NCI-H2196 (cell line): ENCODE measurements around the gene ETFA.

Experiments used
- DNase-seq: peaks from one replicate; lab custom pipeline; 2025; ENCODE audit not compliant: unreplicated experiment; lab: John Stamatoyannopoulos, UW

The ETFA gene

DNA sequence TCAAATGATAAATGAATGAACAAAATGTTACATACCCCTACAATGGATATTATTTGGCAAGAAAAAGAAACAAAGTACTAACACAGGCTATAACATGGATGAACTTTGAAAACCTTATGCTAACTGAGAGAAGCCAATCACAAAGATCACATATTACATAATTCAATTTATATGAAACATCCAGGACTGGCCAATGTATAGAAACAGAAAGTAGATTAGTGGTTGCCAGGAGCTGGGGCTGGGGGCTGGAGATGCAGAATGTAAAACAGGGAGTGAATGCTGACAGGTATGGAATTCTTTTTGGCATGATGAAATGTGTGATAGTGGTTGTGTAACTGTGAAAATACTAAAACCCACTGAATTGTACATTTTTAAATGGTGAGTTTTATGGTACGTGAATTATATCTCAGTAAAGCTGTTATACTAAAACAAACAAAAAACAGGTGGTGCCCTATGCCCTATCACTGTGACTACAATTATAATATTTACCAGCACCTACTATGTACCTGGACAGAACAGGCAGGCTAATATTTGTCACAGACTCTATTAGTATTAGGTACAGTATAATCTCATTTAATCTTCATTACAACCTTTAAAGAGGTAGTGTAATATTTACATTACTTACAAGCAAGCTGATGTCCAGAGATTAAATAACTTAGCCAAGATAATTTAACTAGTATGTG lies 90.0 kb downstream of the ETFA start:
- DNase-seq: no peak

DNA sequence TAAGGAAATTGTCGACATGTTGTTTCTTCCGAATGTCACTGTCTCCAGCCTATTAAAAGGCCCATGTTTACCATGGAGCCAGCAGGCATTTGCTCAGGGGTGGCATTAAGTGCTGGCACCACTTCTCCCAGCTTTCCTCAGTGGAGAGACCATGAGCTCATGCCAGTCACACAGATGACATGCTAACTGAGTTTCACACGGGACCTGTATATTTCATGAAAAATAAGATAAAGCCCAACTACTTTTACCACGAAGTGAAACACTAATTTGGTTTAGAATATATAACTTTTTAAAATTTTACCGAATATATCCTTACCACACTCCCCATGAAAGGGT lies 93.4 kb downstream of the ETFA start:
- DNase-seq: no peak

DNA sequence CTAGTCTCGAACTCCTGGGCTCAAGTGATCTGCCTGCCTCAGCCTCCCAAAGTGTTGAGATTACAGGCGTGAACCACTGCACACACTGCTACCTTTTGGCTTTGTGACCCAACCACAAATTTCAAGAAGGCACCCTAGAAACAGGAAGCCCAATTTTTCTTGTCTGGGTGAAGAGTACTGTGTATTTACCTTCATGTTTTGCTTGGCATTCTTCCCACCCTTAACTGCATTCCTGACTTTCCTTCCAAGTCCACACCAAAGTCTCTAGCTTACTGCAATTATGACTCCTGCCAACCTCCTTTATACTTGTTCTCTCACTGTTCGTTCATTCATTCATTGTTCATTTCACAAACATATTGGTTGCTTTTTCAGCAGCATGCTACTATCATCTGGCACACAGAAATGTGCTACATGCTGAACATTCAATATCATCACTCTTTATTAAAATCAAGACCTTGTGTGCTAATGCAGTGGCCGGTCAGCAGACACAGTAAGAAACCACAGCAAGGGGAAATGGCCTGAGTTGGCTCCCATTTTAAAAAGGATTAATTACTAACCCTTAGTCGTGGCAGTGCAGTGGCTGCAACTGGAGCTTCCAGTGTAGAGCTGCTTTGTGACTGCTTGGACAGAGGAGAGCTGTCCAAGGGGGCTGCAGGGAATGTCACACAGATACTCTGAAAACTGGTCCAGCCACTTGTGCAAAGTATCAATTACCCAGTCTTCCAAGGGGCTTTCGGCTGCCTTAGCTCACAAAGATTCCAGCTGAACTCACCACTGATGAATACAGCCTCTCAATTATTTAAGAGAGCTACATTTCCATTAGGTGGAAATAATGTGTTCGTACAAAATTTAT lies 94.0 kb downstream of the ETFA start:
- DNase-seq: peak; percentile 12

DNA sequence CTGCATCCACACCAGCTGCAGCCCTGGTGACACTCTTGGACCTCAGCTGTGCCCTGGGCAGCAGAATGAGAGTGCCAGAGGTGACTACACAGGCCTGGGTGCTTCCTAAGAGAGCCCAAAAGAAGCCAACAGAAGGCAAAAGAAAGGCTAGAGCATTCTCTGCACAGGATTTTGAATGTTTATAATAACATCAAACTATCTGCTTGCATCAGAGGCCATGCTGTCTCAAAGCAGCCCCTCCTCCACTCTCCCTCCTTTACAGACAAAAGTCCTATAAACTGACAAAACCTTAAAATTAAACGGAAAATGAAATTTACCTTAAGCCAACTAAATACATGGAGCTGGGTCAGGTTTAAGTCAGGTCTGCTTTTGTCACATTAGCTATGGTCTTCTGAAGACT lies 95.6 kb downstream of the ETFA start:
- DNase-seq: no peak

DNA sequence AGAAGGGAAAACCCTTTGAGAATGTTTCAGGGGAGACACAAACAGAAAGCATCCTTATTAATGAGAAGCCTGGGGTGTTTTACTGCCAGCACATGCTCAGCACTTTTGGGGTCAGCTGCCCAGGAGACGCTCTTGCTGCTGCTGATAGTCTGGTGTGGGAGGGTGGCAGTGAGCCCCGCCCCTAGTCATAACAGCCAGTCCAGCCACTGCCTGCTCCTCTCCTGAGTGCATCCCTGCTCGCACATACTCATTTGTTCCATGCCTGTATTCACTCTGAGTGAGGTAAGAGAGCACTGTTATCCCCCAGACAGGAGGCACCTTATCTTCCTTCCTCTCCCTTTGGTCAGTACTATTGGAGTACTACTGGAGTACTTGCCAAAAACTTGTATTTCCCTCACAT lies 101.3 kb downstream of the ETFA start:
- no peak for DNase-seq

DNA sequence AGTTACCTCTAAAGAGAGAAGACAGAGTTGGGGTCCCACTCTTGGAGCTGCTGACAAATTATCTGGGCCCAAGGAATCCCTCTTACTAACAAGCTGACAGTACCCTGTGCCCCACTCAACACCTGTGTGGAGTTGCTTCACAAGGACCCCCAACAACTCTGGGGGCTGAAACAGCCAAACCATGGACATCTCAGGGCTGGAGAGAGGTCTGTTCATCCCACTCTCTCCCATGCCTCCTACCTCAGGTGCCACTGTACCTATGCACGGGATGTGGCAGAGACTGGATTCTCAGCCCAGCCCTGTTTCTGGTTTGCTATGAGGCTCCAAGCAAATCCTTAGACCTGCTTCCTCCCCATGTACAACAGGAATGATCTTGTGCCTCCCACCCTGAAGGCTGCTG lies 101.7 kb downstream of the ETFA start:
- no peak for DNase-seq

DNA sequence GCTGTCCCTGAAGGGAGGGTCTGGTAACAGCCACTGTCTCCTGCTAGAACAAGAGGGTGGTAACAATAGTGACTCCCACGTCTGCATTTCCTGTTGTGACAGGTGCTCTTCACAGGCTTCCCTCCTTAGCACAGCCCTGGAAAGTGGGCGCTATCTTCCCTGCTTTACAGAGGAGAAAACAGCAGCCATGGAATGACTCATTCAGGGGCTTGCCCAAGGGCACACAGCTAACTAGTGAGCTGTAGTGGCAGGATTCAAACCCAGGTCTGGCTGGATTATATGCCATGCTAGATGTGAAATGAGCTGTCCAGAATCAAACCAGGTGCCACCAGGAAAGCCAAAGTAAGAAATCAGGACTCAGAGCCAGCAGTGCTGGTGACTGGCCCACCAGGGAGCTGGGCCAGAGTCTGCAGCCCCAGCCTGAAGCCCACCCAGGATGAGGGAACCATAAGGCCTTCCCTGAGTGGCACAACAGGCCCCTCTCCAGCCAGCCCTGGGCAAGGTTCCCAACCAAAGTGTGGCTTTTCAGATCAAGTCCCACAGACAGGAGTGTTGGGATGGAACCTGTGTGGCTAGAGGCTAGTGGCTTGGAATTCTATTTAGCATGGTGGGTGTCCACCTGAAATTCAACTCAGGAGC lies 102.4 kb downstream of the ETFA start:
- no peak for DNase-seq

DNA sequence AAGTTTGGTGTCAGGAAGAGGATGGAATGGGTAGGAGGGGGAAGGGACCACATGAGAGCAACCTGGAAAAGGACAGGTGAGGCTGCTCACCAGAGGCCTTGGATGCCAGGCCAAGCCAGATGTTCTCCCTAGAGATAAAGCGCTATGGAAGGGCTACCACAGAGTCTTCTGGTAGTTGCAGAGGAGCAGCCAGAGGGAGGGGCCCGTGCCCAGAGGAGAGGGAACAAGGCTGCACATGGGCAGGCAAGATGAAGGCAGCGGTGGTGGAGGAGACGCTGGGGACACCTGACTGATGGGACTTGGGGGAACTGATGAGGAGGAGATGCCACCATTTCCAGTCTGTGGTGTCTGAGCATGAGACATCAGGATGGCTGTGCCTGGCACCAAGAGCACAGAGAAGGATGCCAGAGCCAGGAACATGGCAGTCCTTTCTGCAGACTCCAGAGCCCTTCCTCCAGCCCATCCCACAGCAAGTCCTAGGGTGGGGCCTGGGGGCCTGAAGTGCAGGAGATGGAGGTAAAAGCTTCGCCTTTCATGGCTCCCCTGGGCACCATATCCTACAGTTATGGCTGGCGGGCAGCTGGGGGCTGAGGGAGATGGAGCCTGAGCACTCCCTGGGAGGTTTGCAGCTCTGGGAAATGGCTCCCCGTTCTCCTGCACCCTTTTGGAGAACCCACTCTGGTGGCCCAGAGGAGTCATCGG lies 103.0 kb downstream of the ETFA start:
- no peak for DNase-seq

DNA sequence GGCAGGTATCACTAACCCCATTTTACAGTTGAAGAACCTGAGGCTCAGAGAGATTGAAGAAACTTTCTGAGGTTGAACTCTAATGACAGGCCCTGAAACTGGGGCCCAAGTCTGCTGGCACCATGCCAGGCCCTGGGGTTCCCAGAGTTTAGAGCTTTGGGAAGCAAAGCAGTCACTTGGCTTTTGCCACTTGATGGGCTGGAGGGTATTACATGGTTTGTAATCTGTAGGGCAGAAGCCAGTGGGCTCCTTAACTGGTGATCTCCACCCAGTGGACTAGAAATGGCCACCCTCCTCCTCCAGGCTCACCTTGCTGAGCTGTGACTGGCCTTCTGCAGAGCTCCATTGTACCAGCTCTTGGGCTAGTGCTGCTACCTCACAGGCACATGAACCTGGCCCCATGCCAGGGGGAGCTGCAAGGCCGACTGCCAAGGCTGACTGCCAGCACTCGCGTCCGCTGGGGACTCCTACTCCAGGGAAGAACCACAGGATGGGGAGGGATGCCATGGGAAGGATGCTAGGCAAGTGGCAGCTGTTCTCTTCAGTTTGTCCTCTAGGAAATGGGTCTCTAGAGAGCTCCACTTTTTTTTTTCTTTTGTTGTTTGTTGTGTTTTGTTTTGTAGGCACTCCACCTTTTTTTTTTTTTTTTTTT lies 104.8 kb downstream of the ETFA start:
- DNase-seq: peak; percentile 87

DNA sequence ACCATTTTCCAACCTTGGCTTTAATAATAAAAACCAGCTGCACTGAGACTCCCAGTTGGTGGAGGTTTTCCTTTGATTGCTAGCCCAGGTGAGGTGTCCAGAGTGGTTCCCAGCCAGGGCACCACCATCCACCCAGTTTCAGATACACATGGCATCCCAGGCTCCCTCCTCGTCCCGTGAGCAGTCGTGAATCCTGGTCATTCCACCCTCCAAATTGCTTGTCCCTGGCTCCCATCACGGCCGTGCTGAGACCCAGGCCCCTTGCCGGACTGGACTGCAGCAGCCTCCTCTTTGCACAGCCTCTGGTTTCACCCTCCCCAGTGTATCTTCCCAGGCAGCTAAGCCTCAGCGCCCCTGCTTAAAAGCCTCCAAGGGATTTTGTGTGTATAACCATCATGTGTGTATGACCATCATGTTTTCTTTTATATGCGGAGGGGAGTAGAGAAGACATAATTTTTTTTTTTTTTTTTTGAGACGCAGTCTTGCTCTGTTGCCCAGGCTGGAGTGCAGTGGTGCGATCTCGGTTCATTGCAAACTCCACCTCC lies 106.3 kb downstream of the ETFA start:
- no peak for DNase-seq

DNA sequence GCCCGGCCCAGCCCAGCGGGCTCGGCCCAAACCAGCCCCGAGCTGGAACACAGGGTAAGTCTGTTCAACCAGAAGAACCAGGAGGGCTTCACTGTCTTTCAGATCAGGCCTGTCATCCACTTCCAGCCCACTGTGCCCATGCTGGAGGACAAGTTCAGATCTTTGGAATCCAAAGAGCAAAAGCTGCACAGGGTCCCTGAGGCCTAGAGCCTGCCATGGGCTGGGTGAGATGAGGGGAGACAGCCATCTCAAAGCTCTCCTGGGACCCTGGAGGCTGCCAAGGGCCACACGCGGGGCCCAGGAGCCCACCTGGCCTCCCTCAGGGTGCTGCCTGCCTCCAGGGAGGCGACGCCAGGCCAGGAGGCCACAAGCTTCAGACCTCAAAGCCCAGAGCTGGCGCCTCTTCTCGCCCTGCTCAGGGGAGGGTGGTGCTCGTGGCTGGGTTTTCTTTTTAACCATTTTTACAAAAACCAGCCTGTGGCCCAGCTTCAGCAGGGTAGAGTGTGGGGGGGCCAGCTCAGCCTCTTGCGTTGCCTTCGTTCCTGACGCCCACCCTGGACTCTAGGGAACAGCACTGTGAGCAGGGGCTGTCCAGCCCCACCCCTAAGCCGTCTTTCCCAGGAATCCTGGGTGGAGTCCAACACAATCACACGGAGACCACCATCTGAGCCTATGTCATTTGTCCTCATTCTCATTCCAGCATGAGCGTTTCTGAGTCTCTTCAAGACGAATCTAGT lies 107.0 kb downstream of the ETFA start:
- no peak for DNase-seq

DNA sequence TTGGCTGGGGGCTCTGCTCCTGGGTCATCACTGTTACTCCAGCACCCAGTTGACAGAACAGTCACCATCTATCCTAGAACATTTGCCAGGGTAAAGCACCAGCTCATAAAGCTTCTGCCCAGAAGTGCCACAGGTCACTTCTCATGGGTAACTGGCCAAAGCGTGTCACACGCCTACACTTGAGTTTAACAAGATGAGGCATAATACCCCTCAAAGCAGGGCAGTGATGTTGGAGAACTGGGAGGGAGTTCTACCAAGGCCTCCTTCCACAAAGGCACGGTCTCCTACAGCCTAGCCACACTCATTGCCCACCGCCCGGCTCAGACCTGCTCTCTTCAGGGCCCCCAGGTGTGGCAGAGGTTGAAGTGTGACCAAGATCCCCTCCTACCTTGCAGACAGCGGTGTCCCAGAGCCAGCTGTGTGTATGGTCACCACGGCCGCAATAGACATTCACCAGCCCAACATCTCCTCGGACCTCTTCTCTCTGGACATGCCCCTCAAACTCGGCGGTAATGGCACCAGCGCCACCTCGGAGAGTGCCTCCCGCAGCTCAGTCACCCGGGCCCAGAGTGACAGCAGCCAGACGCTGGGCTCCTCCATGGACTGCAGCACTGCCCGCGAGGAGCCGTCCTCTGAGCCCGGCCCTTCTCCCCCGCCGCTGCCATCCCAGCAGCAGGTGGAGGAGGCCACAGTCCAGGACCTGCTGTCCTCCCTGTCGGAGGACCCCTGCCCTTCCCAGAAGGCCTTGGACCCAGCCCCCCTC lies 107.7 kb downstream of the ETFA start:
- no peak for DNase-seq

DNA sequence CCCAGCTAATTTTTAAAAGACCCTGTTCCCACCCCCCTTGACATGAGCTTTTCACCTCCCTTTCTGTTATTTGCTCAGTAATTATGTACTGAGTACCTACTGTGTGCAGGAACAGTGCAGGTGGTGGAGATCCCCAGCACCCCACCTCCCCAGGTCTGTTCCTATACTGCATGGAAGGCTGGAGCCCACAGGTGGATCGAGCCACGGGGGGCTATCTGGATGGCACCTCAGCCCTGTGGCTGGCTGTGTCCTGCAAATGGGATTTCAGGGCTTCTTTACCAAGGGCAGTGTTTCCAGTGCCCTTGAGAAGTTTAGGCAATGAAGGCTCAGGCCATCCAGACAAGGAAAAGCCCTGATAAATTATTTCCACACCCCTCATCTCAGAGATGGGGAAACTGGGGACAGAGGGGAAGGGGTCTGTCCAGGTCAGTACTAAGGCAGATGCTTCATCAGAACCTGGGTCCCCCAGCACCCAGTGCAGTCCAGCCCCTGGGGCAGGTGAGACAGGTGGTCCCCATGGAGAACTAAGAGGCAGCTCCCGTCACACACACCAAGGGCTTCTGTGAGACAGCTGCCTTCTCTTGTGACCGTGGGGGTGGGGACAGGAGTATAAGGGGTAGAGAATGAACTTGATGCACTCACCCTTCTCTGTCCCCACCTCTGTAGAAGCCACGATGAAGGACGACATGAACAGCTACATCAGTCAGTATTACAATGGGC lies 109.6 kb downstream of the ETFA start:
- no peak for DNase-seq

DNA sequence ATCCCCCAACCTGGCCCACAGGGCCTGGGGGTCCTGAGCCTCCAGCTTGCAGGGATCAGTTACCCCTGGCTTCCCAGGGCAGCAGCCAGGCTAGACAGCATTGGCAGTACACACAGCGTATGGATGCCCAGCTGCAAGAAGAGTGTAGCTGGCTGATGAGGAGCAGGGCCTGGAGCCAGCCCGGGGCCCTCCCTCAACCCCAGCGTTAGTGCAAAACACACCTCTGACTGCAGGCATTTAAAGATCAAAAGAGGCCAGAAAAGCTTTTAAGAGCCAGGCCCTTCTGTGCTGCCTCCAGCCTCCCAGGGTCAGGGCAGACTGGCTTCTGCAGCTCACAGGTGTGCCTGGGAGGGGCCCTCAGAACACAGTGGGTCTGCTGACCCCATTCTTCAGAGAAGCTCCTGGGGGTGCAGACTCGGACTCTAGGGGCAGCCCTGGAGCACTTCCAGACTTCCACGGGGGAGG lies 110.6 kb downstream of the ETFA start:
- DNase-seq: no peak

DNA sequence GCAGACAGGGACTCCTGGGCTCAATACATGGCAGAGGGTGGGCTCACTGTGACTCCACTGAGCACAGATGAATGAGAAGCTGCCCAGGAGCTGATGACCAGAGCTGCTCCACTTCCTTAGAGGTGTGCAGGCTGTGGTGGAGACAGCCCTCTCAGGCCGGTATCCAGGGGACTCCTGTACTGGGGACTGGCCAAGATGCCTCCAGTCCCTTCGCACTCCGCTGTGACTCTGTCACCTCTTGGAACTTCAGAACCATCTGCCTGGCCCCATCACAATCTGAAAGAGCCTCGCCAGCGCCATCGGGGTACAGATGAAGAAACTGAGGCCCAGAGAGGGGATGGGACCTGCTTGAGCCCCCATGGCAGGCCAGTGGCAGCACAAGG lies 111.2 kb downstream of the ETFA start:
- no peak for DNase-seq

DNA sequence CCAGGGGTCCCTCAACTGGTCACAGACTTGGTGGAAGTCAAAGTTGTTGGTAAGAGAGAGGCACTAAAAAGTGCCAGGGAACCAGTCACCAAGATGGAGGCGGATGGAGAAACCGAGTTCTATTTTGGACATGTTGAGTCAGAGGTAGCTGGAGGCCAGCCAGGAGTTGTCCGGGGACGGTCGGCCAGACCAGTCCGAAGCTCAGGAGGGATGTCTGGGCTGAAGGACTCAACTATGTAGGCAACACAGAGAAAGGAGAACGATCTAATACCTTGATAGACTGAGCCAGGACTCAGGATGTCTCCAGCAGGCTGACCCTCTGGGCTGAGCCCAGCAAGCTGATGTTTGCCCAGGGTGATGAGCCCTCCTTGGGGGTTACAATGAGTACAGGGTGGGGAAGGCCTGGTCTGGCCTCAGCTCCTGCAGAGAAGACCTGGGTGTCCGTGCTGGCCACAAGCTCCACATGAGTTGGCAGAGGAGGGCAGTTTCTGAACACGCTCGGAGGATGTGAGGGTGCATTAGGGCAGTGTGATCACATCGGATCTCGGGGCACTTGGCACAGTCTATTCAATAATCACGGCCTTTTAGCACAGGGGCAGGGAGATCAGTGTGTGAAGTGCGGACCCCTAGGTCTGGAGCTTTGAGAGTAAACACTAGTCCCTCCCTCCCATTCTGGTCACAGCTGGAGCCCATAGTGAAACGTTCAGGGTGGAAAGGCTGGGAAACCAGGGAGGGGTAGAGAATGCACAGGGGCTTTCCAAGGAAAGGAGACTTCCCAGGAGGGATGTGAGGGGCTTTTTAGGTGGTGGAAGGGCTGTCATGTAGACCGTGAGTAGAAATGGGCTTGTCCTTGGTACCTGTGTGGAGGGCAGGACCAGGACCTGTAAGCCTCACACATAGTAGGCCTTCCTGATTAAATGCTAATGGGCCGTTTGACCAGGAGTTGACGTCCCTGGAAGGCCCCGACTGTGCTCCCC lies 111.9 kb downstream of the ETFA start:
- DNase-seq: no peak

DNA sequence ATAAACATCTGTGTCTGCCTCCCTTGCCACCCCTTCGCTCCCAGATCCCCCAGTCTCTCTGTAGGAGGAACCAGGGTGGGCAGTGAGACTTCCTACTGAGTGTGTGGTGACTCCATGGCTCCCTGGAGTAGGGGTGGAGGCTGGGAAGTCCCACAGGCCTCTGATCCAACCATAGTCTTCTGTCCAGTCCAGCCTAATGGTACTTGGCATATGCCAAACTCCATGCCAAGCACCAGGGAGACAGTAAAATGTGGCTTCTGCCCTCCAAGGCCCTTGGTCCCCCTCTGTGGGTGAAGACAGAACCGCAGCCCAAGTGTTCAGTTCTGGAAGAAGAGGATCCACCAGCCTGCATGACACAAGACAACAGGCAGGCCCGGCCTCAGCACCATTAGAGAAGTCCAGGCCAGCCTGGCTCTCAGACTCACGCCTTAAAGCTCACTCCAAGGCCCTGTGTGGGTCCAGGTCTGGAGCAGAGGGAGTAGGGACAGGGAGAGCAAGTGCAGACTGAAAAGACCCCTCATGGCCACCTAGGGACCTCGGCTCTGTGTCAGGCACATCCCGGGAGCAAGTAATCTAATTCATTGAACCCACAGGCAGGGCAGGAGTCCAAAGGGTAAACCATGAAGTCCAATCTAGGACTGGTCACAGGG lies 112.7 kb downstream of the ETFA start:
- DNase-seq: no peak
